Astrocyte (in vitro differentiated cells and primary cell): ENCODE results near the gene TARS2. TPM values are rescaled to one million over a fixed set of nuclear protein-coding genes. Genes with fewer than 3 reads are reported as not detected.

Experiments used
- DNase-seq: peaks from one replicate; pipeline ENCODE4 v3.0.0-alpha.2; 2010; ENCODE audit warnings: low read depth
- FAIRE-seq: peaks from 2 replicates; lab custom pipeline; 2011; peaks lifted over from hg19 to GRCh38; lab: Jason Lieb, UNC
- H2AFZ ChIP-seq: 2 replicates; pipeline ENCODE4 v1.6.0; 2012; ENCODE audit warnings: low read depth, low read length, inconsistent platforms
- H3K27ac ChIP-seq: 2 replicates; pipeline ENCODE4 v1.5.1; 2011; ENCODE audit warnings: low read depth, low read length, inconsistent platforms
- H3K27me3 ChIP-seq: 2 replicates; pipeline ENCODE4 v1.6.0; 2011; ENCODE audit warnings: low read length, inconsistent platforms; ENCODE audit not compliant: insufficient read depth
- H3K36me3 ChIP-seq: 2 replicates; pipeline ENCODE4 v1.5.1; 2011; ENCODE audit warnings: low read length, inconsistent platforms; ENCODE audit not compliant: insufficient read depth
- H3K4me1 ChIP-seq: 2 replicates; pipeline ENCODE4 v1.5.1; 2011; ENCODE audit warnings: low read length, inconsistent platforms; ENCODE audit not compliant: insufficient read depth
- H3K4me2 ChIP-seq: 2 replicates; pipeline ENCODE4 v1.6.0; 2012; ENCODE audit warnings: low read length, inconsistent platforms
- H3K4me3 ChIP-seq: 2 replicates; pipeline ENCODE4 v1.5.1; 2011; ENCODE audit warnings: low read depth, mild to moderate bottlenecking, low read length, inconsistent platforms; ENCODE audit not compliant: insufficient read depth
- H3K79me2 ChIP-seq: 2 replicates; pipeline ENCODE4 v1.6.0; 2012; ENCODE audit warnings: mild to moderate bottlenecking, low read length, inconsistent platforms; ENCODE audit not compliant: insufficient read depth
- H3K9ac ChIP-seq: 2 replicates; pipeline ENCODE4 v1.6.0; 2012; ENCODE audit warnings: mild to moderate bottlenecking, low read length, inconsistent platforms
- H3K9me3 ChIP-seq: 2 replicates; pipeline ENCODE4 v1.5.1; 2012; ENCODE audit warnings: low read depth, mild to moderate bottlenecking, low read length, inconsistent platforms; ENCODE audit not compliant: insufficient read depth
- H4K20me1 ChIP-seq: 2 replicates; pipeline ENCODE4 v1.6.0; 2012; ENCODE audit warnings: low read length, inconsistent platforms; ENCODE audit not compliant: insufficient read depth
- H3K27ac Mint-ChIP-seq: one replicate; pipeline ENCODE4 v1.8.0; 2021; ENCODE audit warnings: mild to moderate bottlenecking, mixed read lengths; ENCODE audit not compliant: unreplicated experiment
- H3K27me3 Mint-ChIP-seq: one replicate; pipeline ENCODE4 v1.8.0; 2021; ENCODE audit warnings: low read depth, mixed read lengths; ENCODE audit not compliant: unreplicated experiment
- H3K36me3 Mint-ChIP-seq: one replicate; pipeline ENCODE4 v1.8.0; 2021; ENCODE audit warnings: low read depth, mixed read lengths; ENCODE audit not compliant: unreplicated experiment
- H3K4me1 Mint-ChIP-seq: one replicate; pipeline ENCODE4 v1.8.0; 2021; ENCODE audit warnings: low read depth, mixed read lengths; ENCODE audit not compliant: unreplicated experiment
- H3K4me3 Mint-ChIP-seq: one replicate; pipeline ENCODE4 v1.8.0; 2021; ENCODE audit warnings: mild to moderate bottlenecking, moderate library complexity, mixed read lengths; ENCODE audit not compliant: unreplicated experiment
- H3K9me3 Mint-ChIP-seq: one replicate; pipeline ENCODE4 v1.8.0; 2021; ENCODE audit warnings: mild to moderate bottlenecking, mixed read lengths; ENCODE audit not compliant: unreplicated experiment
- CTCF ChIP-seq: IDR thresholded peaks from 2 replicates; pipeline ENCODE4 v1.5.1; 2011; ENCODE audit warnings: low read depth, mild to moderate bottlenecking, inconsistent platforms, low read length, moderate library complexity; ENCODE audit not compliant: insufficient read depth
- EZH2 ChIP-seq: IDR thresholded peaks from 2 replicates; pipeline ENCODE4 v1.6.1; 2012; ENCODE audit warnings: mild to moderate bottlenecking, low read length, inconsistent platforms; ENCODE audit not compliant: insufficient read depth
- total RNA-seq: library from RNA; stranded (reverse); gene quantifications from 2 replicates; pipeline ENCODE4 v1.2.1, GENCODE V29; 2021

TARS2 gene
- total RNA-seq, 1 donor from 2014 or later, result 15.5 TPM

GRCh38 chr1:150516050-150516591 is 28.9 kb downstream of the TARS2 start:
- peaks cover 3% of the 10 kb centered on the region for H3K79me2 ChIP-seq
- H3K9me3 ChIP-seq, result no peaks in the 10 kb centered on the region
- Mint-ChIP-seq H3K9me3 (no peaks in the 10 kb centered on the region), H3K4me3 (peak overlapping the region; percentile 86), H3K36me3 (peaks cover 13% of the 10 kb centered on the region), H3K27ac (peak overlapping the region; percentile 86), H3K4me1 (peaks cover 11% of the 10 kb centered on the region), H3K27me3 (no peaks in the 10 kb centered on the region)
- DNase-seq (peak; percentile 15), FAIRE-seq (no peak)
- H3K4me1 ChIP-seq, result peaks cover 4% of the 10 kb centered on the region
- peak overlapping the region; percentile 94 for H3K4me2 ChIP-seq
- H3K27ac ChIP-seq, result no peak overlapping the region
- H2AFZ ChIP-seq, result peak overlapping the region; percentile 87
- H3K9ac ChIP-seq, result peak overlapping the region; percentile 81
- TF ChIP-seq EZH2, result no peak
- H4K20me1 ChIP-seq, result no peaks in the 10 kb centered on the region
- no peaks in the 10 kb centered on the region for H3K36me3 ChIP-seq
- H3K27me3 ChIP-seq, result no peaks in the 10 kb centered on the region
- H3K4me3 ChIP-seq, result peak overlapping the region; percentile 70

GRCh38 chr1:150516616-150517015 is 29.4 kb downstream of the TARS2 start:
- H3K27ac Mint-ChIP-seq, result no peak overlapping the region
- no peaks in the 10 kb centered on the region for H3K9me3 Mint-ChIP-seq
- H3K36me3 Mint-ChIP-seq, result peaks cover 11% of the 10 kb centered on the region
- DNase-seq, result no peak
- Histone ChIP-seq H3K9me3 (no peaks in the 10 kb centered on the region), H3K4me2 (peak overlapping the region; percentile 94), H3K36me3 (no peaks in the 10 kb centered on the region), H3K4me1 (peaks cover 4% of the 10 kb centered on the region), H3K9ac (peak overlapping the region; percentile 81), H3K27me3 (no peaks in the 10 kb centered on the region), H3K4me3 (peak overlapping the region; percentile 70), H3K79me2 (peaks cover 3% of the 10 kb centered on the region), H4K20me1 (no peaks in the 10 kb centered on the region), H3K27ac (no peak overlapping the region), H2AFZ (peak overlapping the region; percentile 59)
- peak overlapping the region; percentile 86 for H3K4me3 Mint-ChIP-seq
- no peak for TF ChIP-seq CTCF
- TF ChIP-seq EZH2, result no peak
- H3K4me1 Mint-ChIP-seq, result peaks cover 11% of the 10 kb centered on the region
- no peaks in the 10 kb centered on the region for H3K27me3 Mint-ChIP-seq
- no peak for FAIRE-seq

- no peak for DNase-seq
- Histone ChIP-seq H3K9me3 (no peaks in the 10 kb centered on the region), H3K27me3 (no peaks in the 10 kb centered on the region), H3K27ac (no peak overlapping the region), H3K79me2 (no peaks in the 10 kb centered on the region), H2AFZ (no peak overlapping the region), H4K20me1 (no peaks in the 10 kb centered on the region), H3K4me3 (no peak overlapping the region), H3K9ac (no peak overlapping the region), H3K36me3 (no peaks in the 10 kb centered on the region), H3K4me2 (no peak overlapping the region), H3K4me1 (peaks cover 2% of the 10 kb centered on the region)
- no peak for TF ChIP-seq EZH2
- no peak for TF ChIP-seq CTCF
- peaks cover 3% of the 10 kb centered on the region for H3K4me1 Mint-ChIP-seq
- H3K9me3 Mint-ChIP-seq, result peaks cover 2% of the 10 kb centered on the region
- no peak overlapping the region for H3K27ac Mint-ChIP-seq
- H3K4me3 Mint-ChIP-seq, result no peak overlapping the region
- no peaks in the 10 kb centered on the region for H3K27me3 Mint-ChIP-seq
- no peak for FAIRE-seq
- no peaks in the 10 kb centered on the region for H3K36me3 Mint-ChIP-seq
These were observed 34.2 kb downstream of the TARS2 start for GRCh38 chr1:150521196-150521968.
